B cell (primary cell): Measurements from ENCODE around the gene DCDC1.

Source experiments
- EZH2 ChIP-seq: IDR thresholded peaks from 2 replicates; pipeline ENCODE4 v1.6.1; 2012; ENCODE audit warnings: borderline replicate concordance, low read depth, mild to moderate bottlenecking, moderate library complexity, low read length; ENCODE audit not compliant: insufficient read depth, poor library complexity, severe bottlenecking
- TF ChIP-seq, protein P1 (sequence below): fragments of 200-600 bp; IDR thresholded peaks from one replicate; pipeline ENCODE4 v1.8.0; 2022; ENCODE audit warnings: antibody characterized with exemption, mild to moderate bottlenecking

DNA sequence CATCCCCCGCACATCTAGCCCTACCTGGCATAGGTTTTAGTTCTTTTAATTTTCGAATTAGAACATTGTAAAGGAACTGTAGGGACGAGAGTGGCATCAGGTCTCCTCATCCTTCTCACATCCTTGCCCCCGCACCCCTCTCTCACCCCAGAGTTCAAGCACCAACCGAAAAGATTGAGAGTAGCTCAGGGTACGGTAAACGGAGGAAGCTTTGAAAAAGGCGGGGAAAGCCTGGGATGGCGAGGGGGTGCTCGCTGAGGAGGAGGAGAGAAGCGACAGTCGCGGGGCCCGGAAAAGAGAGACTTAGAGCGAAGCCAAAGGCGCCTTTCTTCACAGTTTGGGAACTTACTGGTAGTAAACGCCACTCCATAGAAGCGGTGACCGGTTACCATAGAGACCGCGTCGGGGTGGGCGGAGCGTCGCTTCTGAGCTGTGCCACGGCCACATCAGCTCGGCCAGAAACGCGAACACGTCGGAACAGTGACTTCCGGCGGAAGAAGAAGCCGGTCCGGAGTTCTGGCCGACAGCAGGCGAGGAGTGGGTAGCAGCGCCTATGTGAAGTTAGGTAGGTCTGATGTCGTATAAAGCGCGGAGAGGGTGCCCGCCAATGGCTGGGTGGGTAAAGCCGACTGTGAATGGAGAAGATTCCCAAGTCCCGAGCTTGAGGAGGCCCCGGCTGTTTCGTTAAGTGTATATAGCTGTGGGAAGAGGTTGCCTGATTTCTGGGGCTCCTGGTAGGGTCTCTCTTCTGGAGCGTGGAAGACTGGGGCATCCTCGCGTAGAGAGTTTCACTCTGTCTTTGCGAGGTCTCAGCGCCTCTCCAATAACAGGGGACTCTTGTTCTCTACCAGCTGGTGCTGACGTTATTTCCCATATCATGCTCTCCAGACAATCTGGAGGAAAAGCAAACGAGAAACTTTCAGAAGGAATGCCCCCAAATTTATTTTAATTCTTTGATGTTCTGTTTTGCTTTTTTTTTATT lies at the start of gene DCDC1, which contains the start of gene DNAJC24:
- TF ChIP-seq, protein P1, sequence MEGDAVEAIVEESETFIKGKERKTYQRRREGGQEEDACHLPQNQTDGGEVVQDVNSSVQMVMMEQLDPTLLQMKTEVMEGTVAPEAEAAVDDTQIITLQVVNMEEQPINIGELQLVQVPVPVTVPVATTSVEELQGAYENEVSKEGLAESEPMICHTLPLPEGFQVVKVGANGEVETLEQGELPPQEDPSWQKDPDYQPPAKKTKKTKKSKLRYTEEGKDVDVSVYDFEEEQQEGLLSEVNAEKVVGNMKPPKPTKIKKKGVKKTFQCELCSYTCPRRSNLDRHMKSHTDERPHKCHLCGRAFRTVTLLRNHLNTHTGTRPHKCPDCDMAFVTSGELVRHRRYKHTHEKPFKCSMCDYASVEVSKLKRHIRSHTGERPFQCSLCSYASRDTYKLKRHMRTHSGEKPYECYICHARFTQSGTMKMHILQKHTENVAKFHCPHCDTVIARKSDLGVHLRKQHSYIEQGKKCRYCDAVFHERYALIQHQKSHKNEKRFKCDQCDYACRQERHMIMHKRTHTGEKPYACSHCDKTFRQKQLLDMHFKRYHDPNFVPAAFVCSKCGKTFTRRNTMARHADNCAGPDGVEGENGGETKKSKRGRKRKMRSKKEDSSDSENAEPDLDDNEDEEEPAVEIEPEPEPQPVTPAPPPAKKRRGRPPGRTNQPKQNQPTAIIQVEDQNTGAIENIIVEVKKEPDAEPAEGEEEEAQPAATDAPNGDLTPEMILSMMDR, result no peak
- no peak for TF ChIP-seq EZH2
